GM18498 (cell line): ENCODE results near the gene TPM4.
"Not testable (repeated sequence)": the region's sequence is repeated elsewhere in the genome, so short reads cannot be mapped to it uniquely, and the experiment has no call there.

Experiments
- ATAC-seq: cut with Tn5 transposase; IDR thresholded peaks from one replicate; pipeline ENCODE4 v1.9.1; 2021; ENCODE audit warnings: mild to moderate bottlenecking, moderate library complexity; ENCODE audit not compliant: unreplicated experiment

TPM4 gene

GRCh38 chr19:16094360-16095070 lies 18.2 kb downstream of the TPM4 start:
- ATAC-seq, result no peak

GRCh38 chr19:16095071-16095571 lies 18.8 kb downstream of the TPM4 start:
- no peak for ATAC-seq

- no peak for ATAC-seq
These were observed 20.1 kb downstream of the TPM4 start for GRCh38 chr19:16096280-16096855.

- ATAC-seq, result no peak
These were observed 22.1 kb downstream of the TPM4 start for GRCh38 chr19:16098416-16098768.

GRCh38 chr19:16098821-16099220 lies 22.5 kb downstream of the TPM4 start:
- ATAC-seq, result no peak

- not testable (repeated sequence) for ATAC-seq
These were observed 23.1 kb downstream of the TPM4 start for GRCh38 chr19:16099314-16099965.

- no peak for ATAC-seq
These were observed 24.2 kb downstream of the TPM4 start for GRCh38 chr19:16100524-16100923.

GRCh38 chr19:16104722-16105121 lies 28.4 kb downstream of the TPM4 start:
- ATAC-seq, result no peak

GRCh38 chr19:16106121-16106520 lies 29.8 kb downstream of the TPM4 start:
- no peak for ATAC-seq

GRCh38 chr19:16111160-16111908 lies 35.0 kb downstream of the TPM4 start, which contains the start of gene RAB8A:
Gene RAB8A, plus strand, starts transcription at chr19:16111889. Its CDS starts 13 bp downstream, at chr19:16111902.
- peak; percentile 91 for ATAC-seq

- no peak for ATAC-seq
These were observed 35.8 kb downstream of the TPM4 start for GRCh38 chr19:16111909-16112752.

GRCh38 chr19:16112778-16113177 lies 36.5 kb downstream of the TPM4 start:
- no peak for ATAC-seq

GRCh38 chr19:16113727-16114126 lies 37.4 kb downstream of the TPM4 start:
- ATAC-seq, result no peak

GRCh38 chr19:16115301-16116039 lies 39.2 kb downstream of the TPM4 start:
- ATAC-seq, result no peak

- no peak for ATAC-seq
These were observed 39.8 kb downstream of the TPM4 start for GRCh38 chr19:16116067-16116466.

- ATAC-seq, result no peak
These were observed 41.3 kb downstream of the TPM4 start for GRCh38 chr19:16117594-16118033.

GRCh38 chr19:16118489-16119033 lies 42.3 kb downstream of the TPM4 start:
- ATAC-seq, result peak; percentile 81

- ATAC-seq, result not testable (repeated sequence)
These were observed 43.0 kb downstream of the TPM4 start for GRCh38 chr19:16119075-16119857.

- ATAC-seq, result no peak
These were observed 44.8 kb downstream of the TPM4 start for GRCh38 chr19:16121141-16121540.
